Mammary epithelial cell (primary cell): Measurements from ENCODE around the gene AP1S1.

Source experiments
- CTCF ChIP-seq, 2 donors: IDR thresholded peaks in 1 of 2; conservative IDR thresholded peaks in 1 of 2; 2 replicates each; pipeline ENCODE4 v1.5.1; 2011 to 2012; ENCODE audit warnings: inconsistent platforms in 2 of 2, low read length in 2 of 2, mild to moderate bottlenecking in 2 of 2, control low read depth in 1 of 2, low read depth in 1 of 2; ENCODE audit not compliant: insufficient read depth in 1 of 2; ENCODE audit errors: extremely low read depth in 1 of 2
- EZH2 ChIP-seq: IDR thresholded peaks from 2 replicates; pipeline ENCODE4 v1.6.1; 2012; ENCODE audit warnings: low read length, inconsistent platforms, borderline replicate concordance

GRCh38 chr7:101140339-101140699 is 14.0 kb upstream of the AP1S1 start:
- TF ChIP-seq CTCF (conservative IDR thresholded peaks at IDR 0.05 in 1 of 2, IDR thresholded peaks at IDR 0.05 in 1 of 2; ENCODE audit: extremely low read depth in 1 of 2, insufficient read depth in 1 of 2, low read depth in 1 of 2, low read length in 2 of 2) (no peak), EZH2 (no peak)
